T-helper 1 cell (primary cell): ENCODE measurements around the gene BTF3.
"Not testable (repeated sequence)": the region's sequence is repeated elsewhere in the genome, so short reads cannot be mapped to it uniquely, and the experiment has no call there.

ENCODE experiments used
- DNase-seq, 5 donors: peaks; one replicate each; pipeline ENCODE4 v3.0.0-alpha.2; 2012 to 2020

The BTF3 gene

DNA sequence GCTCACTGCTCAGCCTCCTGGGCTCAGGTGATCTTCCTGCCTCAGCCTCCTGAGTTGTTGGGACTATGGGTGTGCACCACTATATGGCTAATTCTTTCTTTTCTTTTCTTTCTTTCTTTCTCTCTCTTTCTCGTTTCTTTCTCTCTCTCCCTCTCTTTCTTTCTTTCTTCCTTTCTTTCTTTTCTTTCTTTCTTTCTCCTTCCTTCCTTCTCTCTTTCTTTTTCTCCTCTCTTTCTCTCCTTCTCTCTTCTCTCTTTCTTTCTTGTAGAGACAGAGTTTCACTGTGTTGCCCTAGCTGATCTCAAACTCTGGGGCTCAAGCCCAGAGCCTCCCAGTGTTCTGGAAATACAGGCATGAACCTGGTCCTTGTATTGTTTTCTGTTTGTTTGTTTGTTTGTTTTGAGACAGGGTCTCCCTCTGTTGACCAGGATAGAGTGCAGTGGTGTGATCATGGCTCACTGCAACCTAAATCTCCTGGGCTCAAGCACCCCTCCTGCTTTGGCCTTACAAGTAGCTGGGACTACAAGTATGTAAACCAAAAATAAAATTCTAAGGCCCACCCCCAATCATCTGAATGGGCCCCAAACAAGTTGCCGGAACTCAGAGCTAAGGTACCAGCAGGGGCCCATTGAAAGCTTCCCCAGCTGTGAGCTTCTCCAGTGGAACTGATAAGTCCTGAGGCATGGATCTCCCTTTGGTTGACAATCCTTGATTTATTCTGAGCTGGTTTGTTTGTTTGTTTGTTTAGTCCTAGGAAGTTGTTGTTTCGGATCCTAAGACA, 11.9 kb upstream of the BTF3 start:
- no peak for DNase-seq

- DNase-seq: not testable (repeated sequence)
These were observed 11.0 kb upstream of the BTF3 start for GRCh38 chr5:73487257-73487656.

GRCh38 chr5:73487815-73488214, 10.4 kb upstream of the BTF3 start:
- no peak for DNase-seq

- DNase-seq: no peak
These were observed 9.4 kb upstream of the BTF3 start for GRCh38 chr5:73488806-73489205.

GRCh38 chr5:73490088-73490487, 8.2 kb upstream of the BTF3 start:
- no peak for DNase-seq

GRCh38 chr5:73491155-73491554, 7.1 kb upstream of the BTF3 start:
- DNase-seq: no peak

DNA sequence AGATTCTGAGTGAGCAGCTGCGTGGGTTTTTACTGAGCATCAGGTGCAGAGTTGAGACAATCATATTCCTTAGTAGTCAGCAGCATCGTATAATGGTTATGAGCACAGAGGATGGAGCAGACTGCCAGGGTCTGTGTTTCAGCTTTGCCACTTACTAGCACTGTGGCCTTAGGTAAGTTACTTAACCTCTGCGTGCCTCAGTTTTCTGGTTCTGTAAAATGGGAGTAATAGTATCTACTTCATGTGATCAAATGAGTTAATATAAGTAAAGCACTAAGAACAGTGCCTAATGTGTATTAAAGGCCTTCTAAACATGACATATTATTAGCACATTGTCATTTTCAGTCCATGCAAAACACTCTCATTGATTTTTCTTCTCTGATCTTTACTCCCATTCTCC, 4.8 kb upstream of the BTF3 start:
- DNase-seq: no peak

DNA sequence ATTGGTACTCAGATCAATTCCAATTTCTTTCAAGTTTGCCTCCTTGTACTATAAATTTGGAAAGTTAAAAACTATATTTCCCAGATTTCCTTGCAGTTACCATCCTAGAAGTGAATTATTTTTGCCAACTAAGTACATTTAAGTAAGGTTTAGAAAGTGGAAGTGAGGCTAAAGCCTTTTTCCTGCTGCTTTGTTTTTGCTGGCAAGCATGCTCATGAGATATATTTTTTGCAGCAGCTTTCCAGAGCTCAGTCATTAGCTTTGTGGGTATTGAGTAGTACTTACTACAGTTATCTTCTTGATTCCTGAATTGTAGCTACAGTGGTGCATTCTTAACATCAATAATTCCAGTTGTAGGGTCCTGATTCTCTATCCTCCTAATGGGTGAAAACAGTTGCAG, 3.5 kb upstream of the BTF3 start:
- no peak for DNase-seq

- DNase-seq: no peak
These were observed 2.4 kb upstream of the BTF3 start for GRCh38 chr5:73495772-73496335.

GRCh38 chr5:73496984-73497457, 1.2 kb upstream of the BTF3 start:
- DNase-seq: peak in 1 of 5 donors; percentile 17

DNA sequence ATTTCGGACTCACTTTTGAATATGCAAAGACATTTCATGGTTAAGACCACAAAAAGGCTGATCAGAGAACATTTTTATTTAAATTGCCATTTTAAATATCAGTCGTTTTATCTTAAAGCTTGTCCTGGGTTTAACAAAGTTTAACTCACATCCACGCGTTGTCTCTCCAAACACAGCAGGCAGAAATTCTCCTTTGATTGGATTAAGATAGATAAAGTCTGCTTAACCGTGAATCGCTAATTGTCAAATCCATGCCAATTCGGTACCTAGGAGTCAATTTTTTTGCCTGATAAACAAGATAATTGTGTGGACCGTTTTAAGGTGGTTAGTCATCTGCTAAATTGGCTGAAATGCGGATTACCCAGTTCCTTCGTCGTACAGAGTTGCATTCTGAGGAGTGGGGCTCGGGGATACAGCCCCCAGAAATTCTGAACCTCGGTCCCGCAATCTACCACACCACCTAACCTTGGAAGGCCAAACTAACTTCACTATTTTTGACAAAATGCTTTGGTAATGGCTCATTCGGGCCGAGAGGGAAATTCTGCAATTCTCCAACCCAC, 665 bp upstream of the BTF3 start:
- no peak for DNase-seq

DNA sequence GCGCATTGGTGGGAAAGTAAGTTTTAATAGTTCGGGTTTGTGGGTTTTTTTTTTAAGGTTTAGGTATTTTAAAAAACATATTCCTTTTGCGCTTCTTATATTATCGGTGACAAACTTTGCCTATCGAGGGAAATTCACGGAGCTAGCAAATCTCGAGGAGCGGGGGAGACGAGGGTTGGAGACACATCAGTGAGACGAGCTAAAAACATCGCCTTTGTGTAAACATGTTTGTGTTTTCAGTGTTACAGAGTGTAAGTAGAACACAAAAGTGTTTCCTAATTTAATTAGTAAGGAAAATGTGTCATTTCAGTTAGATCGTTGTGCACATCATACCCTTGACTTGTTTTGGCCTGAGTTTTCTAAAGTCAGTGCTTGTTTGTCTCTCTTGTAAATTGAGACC, 945 bp downstream of the BTF3 start:
- no peak for DNase-seq

GRCh38 chr5:73499756-73500155, 1.5 kb downstream of the BTF3 start:
- no peak for DNase-seq

DNA sequence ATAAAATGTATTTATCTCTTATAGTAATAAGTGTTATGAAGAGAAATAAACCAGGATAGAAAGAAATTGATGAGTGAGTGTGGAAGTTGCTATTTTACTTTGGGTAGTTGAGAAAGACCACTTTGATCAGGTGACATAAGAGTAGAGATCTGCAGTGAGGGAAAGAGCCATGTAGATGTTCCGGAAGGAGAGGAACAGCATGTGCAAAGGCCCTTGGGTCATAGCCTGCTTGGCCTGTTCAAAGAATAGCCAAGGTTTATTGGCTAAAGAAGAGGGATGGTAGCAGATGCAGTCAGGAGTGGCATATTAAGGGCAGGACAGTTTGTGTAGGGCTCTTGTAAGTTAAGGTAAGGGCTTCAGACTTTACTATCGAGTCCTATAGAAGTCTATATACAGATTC, 3.2 kb downstream of the BTF3 start:
- no peak for DNase-seq

DNA sequence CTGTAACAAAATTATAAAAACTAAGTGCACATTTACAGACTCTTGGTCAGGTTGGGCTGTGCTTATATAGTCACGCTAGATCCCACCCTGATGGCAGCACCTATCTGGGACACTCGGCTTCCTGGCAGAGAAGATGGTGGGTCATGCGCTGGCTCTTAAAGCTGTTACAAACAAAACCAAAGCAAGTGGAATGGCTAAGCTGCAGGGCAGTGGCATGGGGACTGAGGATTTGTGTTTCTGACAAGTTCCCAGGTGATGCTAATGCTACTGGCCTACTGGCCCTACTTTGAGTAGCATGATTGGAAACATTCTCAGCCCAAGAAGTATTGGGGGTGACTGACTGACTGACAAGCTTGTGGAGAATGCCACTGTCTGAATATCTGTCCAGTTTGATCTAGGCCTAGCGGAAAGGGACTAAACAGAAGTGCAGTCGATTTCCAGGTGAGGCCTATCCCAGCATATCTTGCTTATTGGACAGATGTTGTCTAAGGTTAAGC, 8.3 kb downstream of the BTF3 start:
- DNase-seq: no peak

DNA sequence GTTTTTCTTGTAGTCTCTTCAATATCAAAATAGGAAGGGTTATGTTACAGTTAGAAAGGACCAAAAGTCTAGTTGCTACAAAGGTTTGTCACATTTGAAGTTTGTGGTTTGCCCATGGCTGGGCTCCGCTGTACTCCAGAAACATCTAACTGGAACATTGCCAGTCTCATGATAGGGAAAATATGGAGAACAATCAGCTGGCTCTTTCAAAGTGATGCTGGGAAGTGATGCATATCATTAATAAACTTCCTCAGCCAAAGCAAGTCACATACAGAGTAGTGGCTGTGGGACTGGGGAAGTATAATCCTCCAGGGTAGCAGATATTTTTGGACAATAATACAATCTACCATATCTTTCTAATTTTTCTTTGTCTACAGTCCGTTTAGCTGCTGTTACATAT, 8.8 kb downstream of the BTF3 start:
- no peak for DNase-seq

DNA sequence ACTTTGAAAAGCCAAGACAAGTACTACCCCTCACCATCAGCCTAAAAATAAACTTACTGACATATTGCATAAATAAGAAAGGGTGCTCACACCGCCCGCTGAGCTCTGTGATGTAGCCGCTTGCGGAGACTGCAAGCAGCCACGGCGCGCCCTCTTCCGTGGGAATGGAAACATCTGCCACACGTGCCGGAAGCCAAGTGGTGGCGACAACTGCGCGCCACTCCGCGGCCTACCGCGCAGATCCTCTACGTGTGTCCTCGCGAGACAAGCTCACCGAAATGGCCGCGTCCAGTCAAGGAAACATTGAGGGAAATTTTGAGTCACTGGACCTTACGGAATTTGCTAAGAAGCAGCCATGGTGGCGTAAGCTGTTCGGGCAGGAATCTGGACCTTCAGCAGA, 10.3 kb downstream of the BTF3 start:
- not testable (repeated sequence) for DNase-seq

- DNase-seq: no peak
These were observed 15.8 kb downstream of the BTF3 start for GRCh38 chr5:73513996-73514395.

- no peak for DNase-seq
These were observed 16.2 kb downstream of the BTF3 start for GRCh38 chr5:73514418-73514817.

GRCh38 chr5:73515232-73515631, 17.0 kb downstream of the BTF3 start:
- no peak for DNase-seq

GRCh38 chr5:73519531-73520283, 21.5 kb downstream of the BTF3 start:
- peak; percentile 9 to 81 (median 45) for DNase-seq

- no peak for DNase-seq
These were observed 24.7 kb downstream of the BTF3 start for GRCh38 chr5:73522989-73523388.

GRCh38 chr5:73523861-73524260, 25.6 kb downstream of the BTF3 start:
- DNase-seq: no peak
